GM10248 (cell line): ENCODE data around the gene ZNF121.

Experiments used
- CTCF ChIA-PET: fragments of 300-600 bp; sonication (Branson Sonifier 250); formaldehyde crosslinking; extraction: SDS; loops from one replicate; lab custom pipeline; 2021; ENCODE audit warnings: antibody characterized with exemption; lab: Yijun Ruan, JAX
- POLR2A ChIA-PET: fragments of 350-650 bp; sonication (Branson Sonifier 250); formaldehyde crosslinking; extraction: SDS; loops from one replicate; lab custom pipeline; 2020; ENCODE audit warnings: antibody characterized with exemption; lab: Yijun Ruan, JAX
- DNase-seq: peaks from one replicate; pipeline ENCODE4 v3.0.0; 2012; ENCODE audit errors: extremely low spot score
- TF ChIP-seq, protein P1 (sequence below): IDR thresholded peaks from 2 replicates; pipeline ENCODE4 v1.5.1; 2012; ENCODE audit warnings: mild to moderate bottlenecking, low read depth; ENCODE audit errors: extremely low read depth, missing control alignments, control extremely low read depth

ZNF121 gene

GRCh38 chr19:9584073-9584833 is at the start of gene ZNF121:
ZNF121 (minus strand) TSS chr19:9584504; CDS start chr19:9568097, 16,407 bp downstream.
- ChIA-PET POLR2A (interaction anchor here (1.1 kb wide), 1 partner anchor 454 kb away, joined by 3 read pairs; no protein-coding TSS in a partner anchor), CTCF (interaction anchor here (1.3 to 1.4 kb wide), 2 partner anchors 41 to 379 kb away, joined by 3 to 6 read pairs; no protein-coding TSS in a partner anchor)
- TF ChIP-seq, protein P1, sequence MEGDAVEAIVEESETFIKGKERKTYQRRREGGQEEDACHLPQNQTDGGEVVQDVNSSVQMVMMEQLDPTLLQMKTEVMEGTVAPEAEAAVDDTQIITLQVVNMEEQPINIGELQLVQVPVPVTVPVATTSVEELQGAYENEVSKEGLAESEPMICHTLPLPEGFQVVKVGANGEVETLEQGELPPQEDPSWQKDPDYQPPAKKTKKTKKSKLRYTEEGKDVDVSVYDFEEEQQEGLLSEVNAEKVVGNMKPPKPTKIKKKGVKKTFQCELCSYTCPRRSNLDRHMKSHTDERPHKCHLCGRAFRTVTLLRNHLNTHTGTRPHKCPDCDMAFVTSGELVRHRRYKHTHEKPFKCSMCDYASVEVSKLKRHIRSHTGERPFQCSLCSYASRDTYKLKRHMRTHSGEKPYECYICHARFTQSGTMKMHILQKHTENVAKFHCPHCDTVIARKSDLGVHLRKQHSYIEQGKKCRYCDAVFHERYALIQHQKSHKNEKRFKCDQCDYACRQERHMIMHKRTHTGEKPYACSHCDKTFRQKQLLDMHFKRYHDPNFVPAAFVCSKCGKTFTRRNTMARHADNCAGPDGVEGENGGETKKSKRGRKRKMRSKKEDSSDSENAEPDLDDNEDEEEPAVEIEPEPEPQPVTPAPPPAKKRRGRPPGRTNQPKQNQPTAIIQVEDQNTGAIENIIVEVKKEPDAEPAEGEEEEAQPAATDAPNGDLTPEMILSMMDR = no peak
- peak; percentile 88 for DNase-seq

- ChIA-PET CTCF (interaction anchor here (1.3 kb wide), 1 partner anchor 168 kb away, joined by 6 read pairs; no protein-coding TSS in a partner anchor), POLR2A (no interaction called here)
- TF ChIP-seq, protein P1 = no peak
- no peak for DNase-seq
Observed at GRCh38 chr19:9627856-9628255, 43.6 kb upstream of the ZNF121 start.

DNA sequence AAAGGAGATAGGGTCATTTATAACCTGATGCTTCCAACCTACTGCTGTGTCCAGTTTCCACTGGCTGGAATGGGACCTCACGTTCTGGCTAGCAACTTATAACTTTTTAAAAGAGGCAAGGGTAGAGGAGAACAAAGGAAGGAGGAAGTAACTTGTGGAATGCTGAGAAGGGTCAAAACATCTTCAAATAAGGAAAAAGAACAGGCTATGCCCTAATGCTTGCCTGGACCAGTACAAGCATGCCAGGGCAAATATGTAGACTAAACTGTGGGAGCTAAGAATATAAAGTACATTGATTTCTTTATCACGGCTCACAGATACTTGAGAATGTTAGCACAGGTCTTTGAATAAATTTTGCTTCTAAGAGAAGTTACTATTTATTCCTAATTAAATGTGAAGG is 38.2 kb upstream of the ZNF121 start:
- CTCF ChIA-PET = interaction anchor here (0.9 to 1.4 kb wide), 3 partner anchors 11 to 173 kb away, joined by 3 to 5 read pairs (median 3); no protein-coding TSS in a partner anchor
- TF ChIP-seq, protein P1 = no peak
- no peak for DNase-seq
- POLR2A ChIA-PET = interaction anchor here (0.5 kb wide), 1 partner anchor 277 kb away, joined by 3 read pairs; no protein-coding TSS in a partner anchor

GRCh38 chr19:9621156-9622037 is 37.1 kb upstream of the ZNF121 start, which contains the start of gene ZNF561:
ZNF561 (minus strand) TSS chr19:9621232; CDS start chr19:9619456, 1,776 bp downstream.
- CTCF ChIA-PET = interaction anchor here (0.8 to 1.1 kb wide), 2 partner anchors 38 to 55 kb away, joined by 3 read pairs; no protein-coding TSS in a partner anchor
- DNase-seq = peak; percentile 85
- POLR2A ChIA-PET = no interaction called here
- TF ChIP-seq, protein P1 = no peak

- TF ChIP-seq, protein P1 = no peak
- CTCF ChIA-PET = no interaction called here
- POLR2A ChIA-PET = no interaction called here
- no peak for DNase-seq
Observed at GRCh38 chr19:9620842-9621155, 36.5 kb upstream of the ZNF121 start.

GRCh38 chr19:9615844-9616243 is 31.5 kb upstream of the ZNF121 start:
- POLR2A ChIA-PET = interaction anchor here (0.6 kb wide), 1 partner anchor 302 kb away, joined by 3 read pairs; no protein-coding TSS in a partner anchor
- no peak for DNase-seq
- CTCF ChIA-PET = interaction anchor here (1.9 kb wide), 1 partner anchor 10 kb away, joined by 6 read pairs; no protein-coding TSS in a partner anchor
- TF ChIP-seq, protein P1 = no peak
